ENCODE measurements around the gene NDUFAF2.
"Not testable (repeated sequence)": the region's sequence is repeated elsewhere in the genome, so short reads cannot be mapped to it uniquely, and the experiment has no call there.

Gene NDUFAF2, protein sequence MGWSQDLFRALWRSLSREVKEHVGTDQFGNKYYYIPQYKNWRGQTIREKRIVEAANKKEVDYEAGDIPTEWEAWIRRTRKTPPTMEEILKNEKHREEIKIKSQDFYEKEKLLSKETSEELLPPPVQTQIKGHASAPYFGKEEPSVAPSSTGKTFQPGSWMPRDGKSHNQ

DNA sequence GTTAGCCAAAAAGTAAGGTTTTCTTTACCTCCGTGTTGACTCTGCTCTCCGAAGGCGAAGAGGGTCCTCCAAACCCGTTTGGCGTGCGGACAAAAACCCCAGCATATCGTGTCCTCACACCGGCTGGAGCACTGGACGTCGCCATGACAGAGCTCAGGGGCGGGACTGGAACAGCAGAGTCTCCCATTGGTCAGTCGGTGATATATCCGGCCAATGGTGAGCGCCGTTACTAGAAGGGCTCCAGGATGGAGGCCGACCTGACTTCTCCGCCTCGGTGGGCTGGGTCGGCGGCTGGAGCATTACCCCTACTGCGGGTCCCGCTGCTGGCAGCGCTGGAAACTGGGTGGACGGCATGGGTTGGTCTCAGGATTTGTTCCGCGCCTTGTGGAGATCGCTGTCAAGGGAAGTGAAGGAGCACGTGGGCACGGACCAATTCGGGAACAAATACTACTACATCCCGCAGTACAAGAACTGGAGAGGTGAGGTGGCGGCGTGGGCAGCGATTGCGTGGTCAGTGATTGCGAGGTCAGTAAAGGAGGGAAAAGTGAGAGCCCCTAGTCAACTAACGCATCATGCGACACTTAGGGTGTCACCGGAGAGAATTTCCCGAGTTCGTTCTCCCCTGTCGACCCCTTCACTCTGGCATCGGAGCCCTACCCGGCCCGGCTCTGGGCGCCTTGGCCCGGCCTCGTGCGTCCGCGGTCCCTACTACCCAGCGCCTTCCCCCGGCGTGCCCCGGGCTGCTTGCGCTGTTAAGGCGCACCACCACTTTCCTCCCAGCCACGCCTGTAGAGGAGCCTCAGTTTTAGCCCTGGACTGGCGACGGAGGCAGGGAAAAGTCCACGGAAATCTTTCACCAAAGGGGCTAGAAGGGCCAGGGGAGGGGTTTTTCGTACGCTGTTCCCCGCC lies at the start of gene NDUFAF2, which contains the start of gene ERCC8:
TSS of gene NDUFAF2 (plus strand) at position 302 of the 909 bp plus-strand sequence. CDS start at position 353, 51 bp downstream.
TSS of gene ERCC8 (minus strand) at position 167 of the 909 bp plus-strand sequence. CDS start at position 105, 62 bp downstream.
- peak; percentile 95 for DNase-seq

DNA sequence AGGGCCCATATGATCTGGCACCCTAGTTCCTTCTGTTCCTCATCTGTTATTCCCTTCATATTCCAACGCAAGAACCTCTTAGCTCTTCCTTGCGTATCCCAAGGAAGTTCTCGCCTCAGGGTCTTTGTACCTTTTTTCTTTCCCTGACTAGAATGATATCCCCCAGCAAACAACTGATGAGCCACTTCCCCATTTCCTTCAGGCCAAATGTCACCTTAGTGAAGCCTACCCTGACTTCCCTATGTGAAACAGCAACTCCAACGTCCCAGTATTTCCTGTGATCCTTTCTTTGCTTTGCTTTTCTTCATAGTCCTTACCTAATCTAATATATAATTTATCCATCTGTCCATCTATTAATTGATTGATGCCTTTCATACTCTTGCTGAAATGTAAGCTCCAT lies 48.0 kb upstream of the NDUFAF2 start:
- DNase-seq: no peak

DNA sequence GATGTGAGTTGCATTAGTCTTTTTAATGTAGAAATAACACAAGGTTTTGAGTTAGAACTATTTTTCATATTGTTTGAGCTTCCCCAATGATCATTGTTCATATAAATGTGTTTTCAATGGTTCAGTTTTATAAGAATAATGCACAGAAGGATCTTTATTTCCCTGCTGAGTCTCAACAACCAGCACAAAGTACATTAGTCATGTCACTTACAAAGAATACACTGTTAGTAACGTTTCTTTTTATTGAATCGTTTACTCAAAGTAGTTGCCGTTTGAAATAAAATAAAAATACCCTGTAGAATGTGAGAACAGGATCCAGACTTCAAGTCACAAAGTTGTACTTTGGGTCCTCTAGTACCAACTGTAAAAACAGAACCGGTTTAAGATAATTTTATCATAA lies 41.6 kb upstream of the NDUFAF2 start:
- no peak for DNase-seq

DNA sequence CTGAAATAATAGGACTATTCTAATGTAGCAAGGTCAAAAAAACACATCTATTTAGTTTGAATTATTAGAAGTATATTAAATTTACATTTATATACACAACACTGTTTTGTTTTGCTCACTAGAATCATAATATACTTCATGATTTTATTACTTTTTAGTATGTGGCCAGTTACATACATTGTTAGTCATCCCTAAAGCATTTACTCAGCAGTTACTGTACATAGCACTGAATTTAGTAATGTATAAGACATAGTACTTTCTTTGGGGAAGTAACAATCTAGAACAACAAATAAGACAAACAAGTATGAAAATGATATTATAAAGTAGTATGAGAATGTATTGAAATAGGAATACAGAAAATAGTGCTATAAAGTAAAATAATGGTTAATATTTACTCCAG lies 28.4 kb upstream of the NDUFAF2 start:
- no peak for DNase-seq

DNA sequence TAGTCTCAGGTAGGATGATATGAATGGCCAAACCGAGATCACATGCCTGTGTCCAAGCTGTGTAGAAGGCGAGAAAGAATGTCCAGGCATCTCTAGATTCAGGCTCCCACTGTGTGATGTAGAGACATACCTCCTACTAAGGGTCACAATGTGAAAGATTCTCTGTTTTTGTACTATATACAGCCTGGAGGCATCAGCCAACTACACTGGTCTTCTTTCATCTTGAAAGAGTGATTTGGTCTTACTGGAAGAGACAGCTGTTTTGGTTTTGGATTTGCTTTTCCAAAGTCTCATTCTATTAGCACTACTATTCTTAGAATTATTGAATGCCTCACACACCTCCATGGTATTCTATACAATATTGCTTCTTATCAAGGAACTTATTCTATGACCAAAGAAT lies 26.5 kb upstream of the NDUFAF2 start:
- no peak for DNase-seq

DNA sequence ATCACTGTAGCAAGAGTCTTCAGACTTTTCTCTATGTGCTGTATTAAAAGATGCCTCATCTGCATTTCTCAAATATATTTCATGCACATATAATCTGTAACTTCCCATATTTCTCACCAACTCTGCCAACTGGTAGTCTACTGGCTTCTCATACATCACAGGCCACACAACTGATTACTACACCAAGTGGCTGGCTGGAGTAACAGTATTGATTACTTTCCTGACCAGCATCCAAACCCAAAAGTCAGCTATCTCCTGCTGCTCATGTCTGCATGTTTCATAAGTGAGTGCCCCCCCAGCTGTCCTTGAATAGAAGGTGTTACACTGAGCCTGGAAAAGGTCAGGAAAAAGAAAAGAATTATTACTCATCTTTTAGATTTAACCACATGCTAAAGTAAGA lies 17.6 kb upstream of the NDUFAF2 start:
- DNase-seq: no peak

DNA sequence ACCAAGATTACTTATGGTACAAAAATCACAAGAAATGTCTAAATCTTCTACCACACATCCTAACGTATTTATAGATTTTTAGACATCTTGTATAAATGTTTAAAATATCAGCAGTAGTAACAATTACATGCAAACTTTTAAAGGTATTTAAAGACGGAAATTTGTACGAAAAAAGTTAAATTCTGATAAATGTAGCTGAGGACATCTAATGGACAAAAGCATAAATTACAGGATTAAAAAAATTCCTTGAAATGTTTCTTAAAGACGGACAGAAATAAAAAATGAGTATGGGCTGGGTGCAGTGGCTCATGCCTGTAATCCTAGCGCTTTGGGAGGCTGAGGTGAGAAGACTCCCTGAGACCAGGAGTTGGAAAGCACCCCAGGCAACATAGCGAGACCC lies 16.0 kb upstream of the NDUFAF2 start:
- peak; percentile 14 for DNase-seq

DNA sequence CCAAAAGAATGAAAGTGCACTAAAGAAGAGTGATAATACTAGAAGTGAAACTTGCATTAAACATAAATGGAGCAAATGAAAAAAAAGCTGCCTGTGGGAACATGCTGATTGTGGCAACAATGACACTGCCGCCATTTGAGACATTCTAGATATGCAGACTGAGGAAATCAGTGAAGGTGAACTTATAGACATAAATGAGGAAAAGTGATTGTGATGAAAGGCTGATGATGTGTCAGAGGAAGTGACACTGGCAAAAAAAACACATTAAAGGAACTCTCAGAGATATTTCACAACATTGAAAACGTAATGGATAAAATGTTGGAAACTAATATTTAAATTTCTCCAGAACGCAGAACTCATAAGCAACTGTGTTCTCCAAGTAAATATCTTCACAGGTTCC lies 1.4 kb upstream of the NDUFAF2 start:
- peak; percentile 27 for DNase-seq

DNA sequence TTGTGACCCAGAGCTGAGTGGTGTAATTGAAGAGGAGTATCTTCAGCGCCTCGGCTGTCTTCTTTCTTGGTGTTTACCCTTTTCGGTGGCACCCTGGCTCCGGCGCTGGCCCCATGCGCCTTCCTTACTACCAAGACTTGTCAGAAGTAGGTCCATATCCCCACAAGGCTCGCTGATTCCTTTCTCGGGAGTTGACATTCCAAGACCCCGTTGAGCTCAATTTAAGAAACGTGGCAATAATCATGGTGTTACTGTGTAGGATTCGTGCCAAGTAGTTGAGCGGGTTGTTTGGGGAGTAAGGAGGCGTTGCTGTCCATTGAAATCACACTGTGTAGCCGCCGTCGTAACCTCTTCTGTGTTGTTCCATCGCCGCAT lies 795 bp downstream of the NDUFAF2 start:
- DNase-seq: peak; percentile 66

DNA sequence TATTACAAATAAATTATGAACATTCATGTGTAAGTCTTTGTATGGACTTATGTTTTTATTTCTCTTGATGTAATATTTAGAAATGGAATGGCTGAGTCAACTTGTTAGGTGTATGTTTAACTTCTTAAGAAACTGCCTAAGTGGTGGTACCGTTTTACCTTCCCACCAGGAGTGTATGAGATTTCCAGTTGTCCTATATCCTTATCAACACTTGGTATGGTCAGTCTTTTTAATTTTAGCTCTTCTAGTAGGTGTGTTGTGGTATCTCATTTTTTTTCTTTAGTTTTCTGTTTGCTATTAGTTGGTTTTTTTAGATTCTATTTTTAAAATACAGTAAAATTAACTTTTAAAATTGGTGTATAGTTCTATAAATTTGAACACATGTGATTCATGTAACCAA lies 3.7 kb downstream of the NDUFAF2 start:
- DNase-seq: no peak

DNA sequence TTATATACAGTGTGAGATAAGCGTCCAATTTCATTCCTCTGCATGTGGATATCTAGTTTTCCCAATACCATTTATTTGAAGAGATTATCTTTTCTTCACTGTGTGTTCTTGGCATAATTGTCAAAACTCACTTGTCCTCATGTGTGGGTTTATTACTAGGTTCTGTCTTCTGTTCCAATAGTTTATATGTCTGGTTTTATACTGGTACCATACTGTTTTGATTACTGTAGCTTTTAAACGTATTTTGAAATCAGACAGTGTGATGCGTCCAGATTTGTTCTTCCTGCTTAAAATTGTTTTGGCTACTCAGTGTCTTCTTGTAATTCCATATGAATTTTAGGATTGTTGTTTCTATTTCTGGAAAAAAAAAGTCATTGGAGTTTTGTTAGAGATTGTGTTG lies 10.2 kb downstream of the NDUFAF2 start:
- no peak for DNase-seq

DNA sequence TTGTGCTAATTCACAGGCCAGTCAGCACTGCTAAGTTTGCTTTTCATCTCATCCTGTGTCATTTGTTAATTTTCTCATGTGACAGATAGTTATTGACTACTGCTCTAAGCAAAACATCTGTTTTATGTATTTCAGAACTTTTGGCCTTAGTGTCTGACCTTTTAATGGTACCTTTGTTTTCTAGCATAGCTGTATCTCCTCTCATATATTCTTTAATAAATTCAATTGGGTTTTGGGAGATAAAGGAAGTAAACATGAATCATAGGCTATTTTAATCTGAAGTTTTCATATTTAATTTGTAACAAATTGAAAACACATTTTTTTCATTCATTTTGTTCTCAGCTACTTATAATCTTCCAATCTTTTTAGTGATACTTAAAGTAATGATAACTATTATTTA lies 13.1 kb downstream of the NDUFAF2 start:
- no peak for DNase-seq

DNA sequence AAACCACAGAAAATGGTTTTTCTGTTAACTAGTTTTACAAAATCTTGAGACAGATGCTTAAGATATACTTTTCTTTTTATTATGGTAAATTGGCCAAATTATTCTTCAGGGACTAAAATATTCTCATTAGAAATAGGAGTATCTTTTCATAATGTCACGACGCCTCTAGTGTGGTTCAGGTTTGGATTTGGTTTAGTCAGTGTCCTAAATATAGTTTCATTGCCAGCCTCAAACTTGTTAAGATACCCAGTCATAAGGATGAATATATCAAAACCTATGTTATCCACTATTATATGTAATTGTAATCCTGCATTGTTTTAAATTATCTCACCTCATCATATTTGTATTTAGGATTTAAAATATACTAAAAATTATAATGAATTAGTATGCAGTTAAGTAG lies 13.7 kb downstream of the NDUFAF2 start:
- no peak for DNase-seq

DNA sequence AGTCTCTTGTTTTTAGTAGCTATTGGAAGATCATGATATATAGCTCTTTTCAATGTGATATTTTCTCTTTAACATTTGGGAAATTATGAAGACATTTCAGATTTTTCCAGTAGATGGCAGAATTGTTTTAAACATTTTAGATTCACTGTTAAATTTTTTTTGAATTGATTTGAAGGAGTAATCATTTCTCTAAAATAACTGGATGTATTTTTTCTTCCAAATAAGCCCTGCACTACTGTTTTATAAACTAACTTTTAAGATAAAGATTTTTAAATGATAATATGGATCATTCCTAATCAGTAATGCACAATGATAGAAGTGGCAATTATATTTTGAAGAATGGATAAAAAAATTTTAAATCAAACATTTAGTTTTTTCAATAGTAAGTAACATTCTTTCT lies 14.2 kb downstream of the NDUFAF2 start:
- DNase-seq: peak; percentile 53

DNA sequence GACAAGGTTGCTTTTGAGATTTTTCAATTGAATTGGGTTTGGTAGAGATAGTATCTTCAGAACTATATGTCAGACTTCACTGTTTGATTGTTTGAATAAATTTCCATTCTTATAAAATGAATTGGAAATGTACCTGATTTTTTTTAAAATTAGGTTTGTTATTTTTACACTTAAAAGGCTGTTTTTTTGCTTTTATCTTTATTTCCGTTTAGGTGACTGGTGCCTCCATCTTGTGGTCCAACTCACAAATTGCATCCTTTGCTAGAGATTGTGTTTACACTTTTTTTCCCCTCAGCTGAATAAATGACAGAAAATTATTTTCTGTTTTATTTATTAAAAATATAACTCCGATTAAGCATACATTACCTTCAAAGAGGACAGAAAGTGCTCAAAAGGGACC lies 15.6 kb downstream of the NDUFAF2 start:
- DNase-seq: peak; percentile 34

DNA sequence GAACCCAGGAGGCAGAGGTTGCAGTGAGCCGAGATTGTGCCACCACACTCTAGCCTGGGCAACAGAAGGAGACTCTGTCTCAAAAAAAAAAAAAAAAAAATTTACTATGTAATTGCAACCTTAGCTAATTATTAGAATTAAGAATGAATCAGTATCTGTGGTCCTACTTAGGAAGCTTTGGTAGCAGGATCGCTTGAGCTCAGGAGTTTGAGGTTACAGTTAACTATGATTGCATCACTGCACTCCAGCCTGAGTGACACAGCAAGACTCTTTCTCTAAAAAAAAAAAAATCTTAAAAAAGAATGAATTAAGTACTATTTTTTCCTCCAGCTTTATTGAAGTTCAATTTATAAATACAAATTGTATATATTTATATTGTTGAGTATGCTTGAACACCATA lies 16.7 kb downstream of the NDUFAF2 start:
- peak; percentile 19 for DNase-seq

DNA sequence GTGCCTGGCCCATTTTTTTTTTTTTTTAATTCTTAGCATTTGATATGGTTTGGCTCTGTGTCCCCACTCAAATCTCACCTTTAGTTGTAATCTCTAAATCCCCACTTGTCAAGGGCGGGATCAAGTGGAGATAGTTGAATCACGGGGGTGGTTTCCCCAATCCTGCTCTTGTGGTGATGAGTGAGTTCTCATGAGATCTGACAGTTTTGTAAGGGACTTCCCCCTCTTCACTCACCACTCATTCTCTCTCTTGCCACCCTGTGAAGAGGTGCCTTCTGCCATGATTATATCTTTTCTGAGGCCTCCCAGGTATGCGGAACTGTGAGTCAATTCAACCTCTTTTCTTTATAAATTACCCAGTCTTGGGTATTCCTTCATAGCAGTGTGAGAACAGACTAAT lies 27.2 kb downstream of the NDUFAF2 start:
- no peak for DNase-seq

DNA sequence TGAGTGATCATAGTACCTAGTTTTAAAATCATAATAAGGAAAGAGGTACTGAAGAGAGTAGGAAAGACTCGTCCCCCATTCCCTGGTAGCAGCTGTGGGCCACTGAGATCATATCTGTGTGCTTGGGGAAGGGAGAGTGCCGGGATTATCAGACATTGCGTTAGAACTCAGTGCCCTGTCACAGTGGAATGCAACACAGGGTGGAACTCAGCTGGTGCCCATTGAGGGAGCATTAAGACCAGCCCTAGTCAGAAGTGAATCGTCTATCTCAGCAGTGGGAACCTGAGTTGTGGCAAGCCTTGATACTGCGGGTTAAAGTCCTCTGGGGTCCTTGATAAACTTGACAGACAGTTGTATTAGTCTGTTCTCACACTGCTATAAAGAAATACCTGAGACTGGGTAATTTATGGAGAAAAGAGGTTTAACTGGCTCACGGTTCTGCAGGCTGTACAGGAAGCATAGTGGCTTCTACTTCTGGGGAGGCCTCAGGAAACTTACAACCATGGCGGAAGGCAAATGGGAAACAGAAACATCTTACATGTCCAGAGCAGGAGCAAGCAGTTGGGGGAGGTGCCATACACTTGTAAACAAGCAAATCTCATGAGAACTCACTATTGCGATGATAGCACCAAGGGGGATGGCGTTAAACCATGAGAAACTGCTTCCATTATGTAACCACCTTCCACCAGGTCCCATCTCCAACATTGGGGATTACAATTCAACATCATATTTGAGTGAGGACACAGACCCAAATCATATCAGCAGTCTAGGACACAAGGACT lies 33.1 kb downstream of the NDUFAF2 start:
- DNase-seq: no peak

DNA sequence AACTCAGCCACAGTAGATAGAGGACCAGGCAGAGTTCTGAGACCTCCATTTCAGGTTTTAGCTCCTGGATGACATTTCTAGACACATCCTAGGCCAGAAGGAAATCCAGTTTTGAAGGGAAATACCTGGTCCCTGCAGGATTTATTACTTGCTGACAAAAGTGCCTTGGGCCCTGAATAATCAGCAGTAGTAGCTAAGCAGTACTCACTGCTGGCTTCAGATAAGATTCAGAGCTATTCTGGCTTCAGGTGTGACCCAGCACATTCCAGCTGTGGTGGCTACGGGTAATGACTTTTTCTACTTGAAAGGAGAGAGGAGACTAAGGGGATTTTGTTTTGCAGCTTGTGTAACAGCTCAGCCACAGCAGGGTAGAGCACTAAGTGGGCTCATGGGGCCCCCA lies 34.0 kb downstream of the NDUFAF2 start:
- peak; percentile 53 for DNase-seq

DNA sequence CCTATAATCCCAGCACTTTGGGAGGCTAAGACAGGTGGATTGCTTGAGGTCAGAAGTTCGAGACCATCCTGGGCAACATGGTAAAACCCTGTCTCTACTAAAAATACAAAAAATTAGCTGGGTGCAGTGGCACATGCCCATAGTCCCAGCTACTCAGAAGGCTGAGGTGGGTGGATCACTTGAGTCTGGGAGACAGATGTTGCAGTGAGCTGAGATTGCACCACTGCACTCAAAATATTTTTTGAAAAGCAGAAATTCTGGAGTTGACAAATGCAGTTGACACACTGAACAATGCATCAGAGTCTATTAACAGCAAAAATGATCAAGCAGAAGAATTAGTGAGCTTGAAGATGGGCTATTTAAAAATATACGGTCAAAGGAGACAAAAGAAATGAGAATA lies 35.5 kb downstream of the NDUFAF2 start:
- no peak for DNase-seq

DNA sequence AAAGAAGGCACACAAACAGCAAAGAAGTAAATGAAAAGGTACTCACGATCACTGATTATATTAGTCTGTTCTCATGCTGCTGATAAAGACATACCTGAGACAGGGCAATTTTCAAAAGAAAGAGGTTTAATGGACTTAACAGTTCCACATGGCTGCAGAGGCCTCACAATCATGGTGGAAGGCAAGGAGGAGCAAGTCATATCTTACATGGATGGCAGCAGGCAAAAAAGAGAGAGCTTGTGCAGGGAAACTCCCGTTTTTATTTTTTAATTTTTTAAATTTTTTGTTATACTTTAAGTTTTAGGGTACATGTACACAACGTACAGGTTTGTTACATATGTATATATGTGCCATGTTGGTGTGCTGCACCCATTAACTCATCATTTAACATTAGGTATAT lies 37.1 kb downstream of the NDUFAF2 start:
- DNase-seq: not testable (repeated sequence)

DNA sequence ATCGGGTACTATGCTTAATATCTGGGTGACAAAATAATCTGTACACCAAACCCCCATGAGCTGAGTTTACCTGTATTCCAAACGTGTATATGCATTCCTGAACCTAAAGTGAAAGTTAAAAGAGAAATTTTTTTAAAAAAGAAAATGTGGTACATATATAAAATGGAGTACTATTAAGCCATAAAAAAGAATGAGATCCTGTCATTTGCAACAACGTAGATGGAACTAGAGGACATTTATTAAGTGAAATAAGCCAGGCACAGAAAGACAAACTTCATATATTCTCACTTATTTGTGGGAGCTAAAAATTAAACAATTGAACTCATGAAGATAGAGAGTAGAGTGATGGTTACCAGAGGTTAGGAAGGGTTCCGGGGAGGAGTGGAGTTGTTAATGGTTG lies 44.8 kb downstream of the NDUFAF2 start:
- DNase-seq: no peak

DNA sequence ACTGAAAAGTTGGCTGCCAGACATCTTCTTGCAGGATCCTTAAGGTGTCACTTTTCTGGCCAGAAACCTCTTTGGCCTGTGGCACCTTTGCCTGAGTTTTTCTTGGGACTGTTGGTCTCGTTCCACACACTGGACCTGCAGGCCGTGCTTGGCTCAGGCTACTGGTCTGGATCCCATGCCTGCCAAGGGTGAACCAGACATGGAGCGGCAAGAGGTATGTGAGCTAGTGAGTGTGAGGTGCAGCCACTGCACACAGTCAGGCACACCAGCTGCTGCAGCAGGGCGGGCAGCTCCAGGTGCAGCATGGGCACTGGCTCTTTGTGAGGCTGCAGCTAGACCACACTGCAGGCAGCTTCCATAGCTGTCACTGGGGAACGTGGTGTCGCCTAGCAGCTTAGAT lies 47.9 kb downstream of the NDUFAF2 start:
- no peak for DNase-seq

DNA sequence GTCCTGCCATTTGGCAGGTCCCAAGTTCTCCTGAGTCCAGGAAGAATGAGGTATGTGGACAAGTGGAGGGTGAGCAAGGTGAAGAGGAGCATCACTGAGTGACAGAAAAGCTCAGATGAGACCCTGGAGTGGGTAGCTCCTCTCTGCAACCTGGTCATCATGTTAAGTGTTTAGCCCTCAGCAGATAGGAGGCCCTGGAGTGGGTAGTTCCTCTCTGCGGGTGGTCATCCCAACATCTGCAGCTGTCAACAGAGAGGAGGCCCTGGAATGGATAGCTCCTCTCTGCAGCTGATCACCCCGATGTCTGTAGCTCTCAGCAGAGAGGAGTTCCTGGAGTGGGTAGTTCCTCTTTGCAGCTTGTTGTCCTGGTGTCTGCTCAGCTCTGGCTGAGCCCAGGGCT lies 48.4 kb downstream of the NDUFAF2 start:
- DNase-seq: no peak
